H1 (cell line): ENCODE data around the gene AIFM3. TPM values are rescaled to one million over a fixed set of nuclear protein-coding genes. Genes with fewer than 3 reads are reported as not detected.

ENCODE experiments used
- CTCF ChIA-PET: fragments of 300-600 bp; sonication (Branson Sonifier 250); formaldehyde crosslinking; loops from one replicate; lab custom pipeline; 2021; ENCODE audit not compliant: partially characterized antibody; lab: Charles Lee
- POLR2A ChIA-PET: fragments of 300-600 bp; sonication (Branson Sonifier 250); formaldehyde crosslinking; loops from one replicate; lab custom pipeline; 2021; ENCODE audit warnings: inconsistent platforms; ENCODE audit not compliant: partially characterized antibody; lab: Charles Lee
- DNase-seq, 2 experiments: peaks; one replicate each; pipeline versions ENCODE4 v3.0.0 to v3.0.0-alpha.2; 2010 to 2022; ENCODE audit warnings: low spot score in 2 of 2, low read depth in 1 of 2, mixed read lengths in 1 of 2
- FAIRE-seq: peaks from 2 replicates; lab custom pipeline; 2011; peaks lifted over from hg19 to GRCh38; lab: Jason Lieb, UNC
- H2AFZ ChIP-seq: 2 replicates; pipeline ENCODE4 v1.8.1; 2012; ENCODE audit warnings: low read length, inconsistent platforms
- H2AK5ac ChIP-seq: 2 replicates; pipeline ENCODE4 v1.6.1; 2013; ENCODE audit warnings: low read depth, low read length
- H2BK120ac ChIP-seq: replicated peaks from 2 replicates; pipeline ENCODE3; 2013; ENCODE audit warnings: low read depth, low read length, inconsistent platforms
- H2BK12ac ChIP-seq: 2 replicates; pipeline ENCODE4 v1.6.1; 2013; ENCODE audit warnings: low read depth, low read length
- H2BK15ac ChIP-seq: 2 replicates; pipeline ENCODE4 v1.6.1; 2013; ENCODE audit warnings: low read length
- H2BK20ac ChIP-seq: 2 replicates; pipeline ENCODE4 v1.6.1; 2013; ENCODE audit warnings: low read length
- H2BK5ac ChIP-seq: 2 replicates; pipeline ENCODE4 v1.6.1; 2013; ENCODE audit warnings: low read depth, low read length
- H3K14ac ChIP-seq: 2 replicates; pipeline ENCODE4 v1.6.1; 2013; ENCODE audit warnings: inconsistent platforms; ENCODE audit not compliant: insufficient read length
- H3K18ac ChIP-seq: 2 replicates; pipeline ENCODE4 v1.6.1; 2013; ENCODE audit warnings: low read length; ENCODE audit errors: extremely low read depth
- H3K23ac ChIP-seq: 2 replicates; pipeline ENCODE4 v1.6.1; 2013; ENCODE audit warnings: inconsistent platforms; ENCODE audit not compliant: insufficient read length
- H3K23me2 ChIP-seq: 2 replicates; pipeline ENCODE4 v1.6.1; 2013; ENCODE audit warnings: low read depth, low read length
- H3K27ac ChIP-seq: 2 replicates; pipeline ENCODE4 v1.6.1; 2011; ENCODE audit warnings: low read depth, low read length, inconsistent platforms
- H3K27me3 ChIP-seq, 4 experiments: replicated peaks in 1 of 4; 1 replicate in 1 of 4; 2 replicates in 3 of 4; pipeline versions ENCODE4 v1.6.1 to v1.8.1; 2011 to 2013; ENCODE audit warnings: low read length in 3 of 4, mild to moderate bottlenecking in 3 of 4, inconsistent platforms in 2 of 4, mixed read lengths in 2 of 4, moderate library complexity in 1 of 4; ENCODE audit not compliant: control insufficient read depth in 3 of 4, insufficient read depth in 3 of 4; ENCODE audit errors: extremely low read depth in 1 of 4
- H3K36me3 ChIP-seq, 4 experiments: 2 replicates each; pipeline versions ENCODE4 v1.6.1 to v1.8.1; 2011 to 2013; ENCODE audit warnings: mild to moderate bottlenecking in 4 of 4, low read length in 3 of 4, moderate library complexity in 2 of 4, control low read depth in 1 of 4, inconsistent platforms in 1 of 4; ENCODE audit not compliant: insufficient read depth in 4 of 4, control insufficient read depth in 2 of 4
- H3K4ac ChIP-seq: replicated peaks from 2 replicates; pipeline ENCODE3; 2013; ENCODE audit warnings: low read length, low read depth, mixed read lengths, inconsistent platforms; ENCODE audit not compliant: insufficient read length
- H3K4me1 ChIP-seq, 4 experiments: replicated peaks in 1 of 4; 1 replicate in 1 of 4; 2 replicates in 3 of 4; pipeline versions ENCODE4 v1.6.1 to v1.8.1; 2011 to 2013; ENCODE audit warnings: low read length in 3 of 4, inconsistent platforms in 2 of 4, mixed read lengths in 1 of 4; ENCODE audit not compliant: insufficient read depth in 4 of 4, control insufficient read depth in 3 of 4
- H3K4me2 ChIP-seq, 2 experiments: 2 replicates each; pipeline versions ENCODE4 v1.6.1 to v1.8.1; 2011 to 2013; ENCODE audit warnings: low read depth in 2 of 2, low read length in 2 of 2, control low read depth in 1 of 2, inconsistent platforms in 1 of 2, mild to moderate bottlenecking in 1 of 2; ENCODE audit not compliant: insufficient read depth in 1 of 2
- H3K4me3 ChIP-seq, 4 experiments: fragments of 200-600, 300-600 bp in 1 of 4; sonication (generic), shearing (Covaris generic), sonication (Bioruptor Twin) in 1 of 4; 2 replicates each; pipeline versions ENCODE4 v1.5.1 to v1.8.1; 2011 to 2016; ENCODE audit warnings: low read length in 4 of 4, low read depth in 3 of 4, control low read depth in 2 of 4, inconsistent platforms in 2 of 4, mild to moderate bottlenecking in 2 of 4, mixed read lengths in 1 of 4, moderate library complexity in 1 of 4; ENCODE audit not compliant: insufficient read depth in 2 of 4; ENCODE audit errors: extremely low read depth in 1 of 4
- H3K56ac ChIP-seq: replicated peaks from 2 replicates; pipeline ENCODE3; 2013; ENCODE audit warnings: low read depth, mild to moderate bottlenecking, mixed read lengths, low read length, inconsistent platforms; ENCODE audit not compliant: insufficient read length
- H3K79me1 ChIP-seq: 2 replicates; pipeline ENCODE4 v1.6.1; 2013; ENCODE audit warnings: low read depth, low read length, control low read depth
- H3K79me2 ChIP-seq, 2 experiments: 2 replicates each; pipeline versions ENCODE4 v1.6.1 to v1.8.1; 2012 to 2013; ENCODE audit warnings: low read length in 2 of 2, mild to moderate bottlenecking in 2 of 2, inconsistent platforms in 1 of 2; ENCODE audit not compliant: insufficient read depth in 2 of 2, control insufficient read depth in 1 of 2
- H3K9ac ChIP-seq, 4 experiments: replicated peaks in 1 of 4; 1 replicate in 1 of 4; 2 replicates in 3 of 4; pipeline versions ENCODE4 v1.6.1 to v1.8.1; 2011 to 2013; ENCODE audit warnings: low read depth in 3 of 4, low read length in 3 of 4, control low read depth in 2 of 4, mild to moderate bottlenecking in 2 of 4, moderate library complexity in 2 of 4, inconsistent platforms in 1 of 4; ENCODE audit errors: extremely low read depth in 1 of 4
- H3K9me3 ChIP-seq, 2 experiments: 2 replicates each; pipeline versions ENCODE4 v1.6.1 to v1.8.1; 2012 to 2013; ENCODE audit warnings: mild to moderate bottlenecking in 2 of 2, moderate library complexity in 2 of 2, control low read depth in 1 of 2, inconsistent platforms in 1 of 2, low read depth in 1 of 2, low read length in 1 of 2, mixed read lengths in 1 of 2; ENCODE audit not compliant: insufficient read depth in 2 of 2
- H4K20me1 ChIP-seq, 2 experiments: replicated peaks in 1 of 2; 2 replicates each; pipeline versions ENCODE3 to v1.8.1; 2011 to 2013; ENCODE audit warnings: inconsistent platforms in 2 of 2, low read length in 2 of 2, mild to moderate bottlenecking in 1 of 2; ENCODE audit not compliant: insufficient read depth in 2 of 2, control insufficient read depth in 1 of 2
- H4K5ac ChIP-seq: 2 replicates; pipeline ENCODE4 v1.6.1; 2013; ENCODE audit warnings: low read length, low read depth, mixed read lengths, inconsistent platforms; ENCODE audit not compliant: insufficient read length
- H4K8ac ChIP-seq: 2 replicates; pipeline ENCODE4 v1.8.0; 2013; ENCODE audit warnings: mild to moderate bottlenecking, moderate library complexity, low read length, inconsistent platforms; ENCODE audit not compliant: insufficient read depth; ENCODE audit errors: extremely low read depth
- H4K91ac ChIP-seq: replicated peaks from 2 replicates; pipeline ENCODE3; 2013; ENCODE audit warnings: low read length, mixed read lengths, inconsistent platforms; ENCODE audit not compliant: insufficient read length
- CBX5 ChIP-seq: fragments of 300-800, 300-1000 bp; sonication (generic); IDR thresholded peaks from 2 replicates; pipeline ENCODE4 v1.7.1; 2016; ENCODE audit warnings: antibody characterized with exemption, low read length, low read depth
- EZH2 ChIP-seq: fragments of 200-600 bp; sonication (generic); IDR thresholded peaks from 2 replicates; pipeline ENCODE4 v1.7.1; 2012; ENCODE audit warnings: low read depth, mild to moderate bottlenecking, moderate library complexity, low read length, inconsistent platforms; ENCODE audit not compliant: severe bottlenecking
- GABPA ChIP-seq: IDR thresholded peaks from 2 replicates; pipeline ENCODE4 v1.6.1; 2011; ENCODE audit warnings: mild to moderate bottlenecking, low read length, moderate library complexity, borderline replicate concordance; ENCODE audit not compliant: insufficient read depth
- GTF2F1 ChIP-seq: IDR thresholded peaks from 2 replicates; pipeline ENCODE4 v1.6.1; 2012; ENCODE audit warnings: low read depth, low read length, improper control_type of control experiment, borderline replicate concordance
- KDM1A ChIP-seq: fragments of 200-600, 300-600 bp; sonication (generic); IDR thresholded peaks from 2 replicates; pipeline ENCODE4 v1.7.1; 2016; ENCODE audit warnings: mild to moderate bottlenecking, low read length, borderline replicate concordance
- PHF8 ChIP-seq: fragments of 200-600 bp; sonication (generic); conservative IDR thresholded peaks from 2 replicates; pipeline ENCODE4 v1.7.1; 2012; ENCODE audit warnings: low read depth, mild to moderate bottlenecking, inconsistent platforms, low read length, moderate library complexity
- RBBP5 ChIP-seq: IDR thresholded peaks from 2 replicates; pipeline ENCODE4 v1.7.1; 2012; ENCODE audit warnings: low read depth, mild to moderate bottlenecking, inconsistent platforms, low read length, moderate library complexity, borderline replicate concordance
- RXRA ChIP-seq: IDR thresholded peaks from 2 replicates; pipeline ENCODE4 v1.6.1; 2011; ENCODE audit warnings: low read depth, mild to moderate bottlenecking, low read length, moderate library complexity; ENCODE audit not compliant: insufficient read depth
- TAF7 ChIP-seq: optimal IDR thresholded peaks from 2 replicates; pipeline ENCODE3; 2011; ENCODE audit warnings: low read depth, mild to moderate bottlenecking, inconsistent platforms, low read length, moderate library complexity, borderline replicate concordance
- WGBS, 2 experiments: shearing (Covaris generic) in 1 of 2; methylation state at CpG; one replicate each; pipeline versions ENCODE4 v1.1.6 to v1.1.7; 2013 to 2015; ENCODE audit warnings: low lambda C conversion rate in 2 of 2, mixed read lengths in 2 of 2, inconsistent platforms in 1 of 2, low coverage in 1 of 2, missing lambda C conversion rate in 1 of 2; ENCODE audit not compliant: insufficient replicate concordance in 2 of 2, insufficient coverage in 1 of 2, insufficient read length in 1 of 2; ENCODE audit errors: extremely low coverage in 1 of 2, missing lambda C conversion rate in 1 of 2; 5-methylcytosine and 5-hydroxymethylcytosine counted together
- polyA plus RNA-seq, 7 experiments: library from polyadenylated mRNA; depleted of rRNA in 3 of 7; stranded (reverse) in 5 of 7; unstranded in 2 of 7; fragments of >200 nt in 5 of 7; fragments of 200-250 nt in 2 of 7; gene quantifications; 1 replicate in 5 of 7; 2 replicates in 1 of 7; 4 replicates in 1 of 7; pipeline versions ENCODE4 v1.2.1 to v1.2.3, GENCODE V29; 2011 to 2013; ENCODE audit warnings: missing spikeins in 2 of 7, mixed read lengths in 2 of 7
- total RNA-seq: library from RNA; stranded (reverse); fragmentation: NEBNext Ultra II Directional; extraction: Animal tissue kit (Norgen Biotek cat#: 25700); gene quantifications from 2 replicates; pipeline ENCODE4 v1.2.1, GENCODE V29; 2021
- TF ChIP-seq, protein P1 (sequence below), 3 experiments: IDR thresholded peaks; 1 replicate in 2 of 3; 2 replicates in 1 of 3; pipeline versions ENCODE4 v1.5.1 to v1.6.1; 2011; ENCODE audit warnings: low read length in 3 of 3, mild to moderate bottlenecking in 3 of 3, inconsistent platforms in 2 of 3, low read depth in 1 of 3, moderate library complexity in 1 of 3; ENCODE audit not compliant: insufficient read depth in 1 of 3; ENCODE audit errors: control extremely low read depth in 1 of 3

Gene AIFM3
- total and polyA plus RNA-seq, 2 of the 8 experiments (the other 6 are each of a cell fraction or from before 2014, with no cell fraction given), result 0.86 to 1.4 TPM

- Histone ChIP-seq H2BK120ac (no peak overlapping the region), H3K14ac (no peak overlapping the region), H3K79me2 (no peaks in the 10 kb centered on the region), H3K23ac (no peak overlapping the region), H3K4me3 (no peak overlapping the region), H4K91ac (no peak overlapping the region), H3K4ac (peak overlapping the region; percentile 46), H4K20me1 (no peaks in the 10 kb centered on the region), H3K36me3 (no peaks in the 10 kb centered on the region), H3K27ac (no peak overlapping the region), H3K23me2 (peaks cover 9% of the 10 kb centered on the region; the same call in 1 of the 2 replicates), H2BK20ac (no peak overlapping the region; the same call in 1 of the 2 replicates), H3K27me3 (peaks cover 6 to 31% (median 26%) of the 10 kb centered on the region in 4 experiments), H3K79me1 (no peaks in the 10 kb centered on the region), H2BK12ac (no peak overlapping the region), H2BK5ac (no peak overlapping the region), H3K56ac (no peak overlapping the region), H2BK15ac (no peak overlapping the region; the same call in 1 of the 2 replicates), H3K4me1 (peaks cover 0 to 5% (median 3%) of the 10 kb centered on the region in 4 experiments; a peak in 3 of 7 replicates), H2AK5ac (no peak overlapping the region), H4K8ac (peak overlapping the region; percentile 79; the same call in 1 of the 2 replicates), H3K9ac (no peak overlapping the region), H3K18ac (no peak overlapping the region), H2AFZ (no peak overlapping the region), H3K4me2 (no peak overlapping the region), H4K5ac (no peak overlapping the region), H3K9me3 (no peaks in the 10 kb centered on the region)
- WGBS, 2 experiments, result 85% methylated on average over 11 of the region's 15 CpGs; no CpG with 5 or more reads in 1 of the 2 experiments
- no peak for DNase-seq
- POLR2A ChIA-PET, result interaction anchor here (0.6 kb wide), 1 partner anchor 33 kb away, joined by 3 read pairs; no protein-coding TSS in a partner anchor
- CTCF ChIA-PET, result interaction anchor here (1.0 to 1.5 kb wide), 2 partner anchors 9 to 15 kb away, joined by 4 read pairs; no protein-coding TSS in a partner anchor
- no peak for FAIRE-seq
- no peak for TF ChIP-seq RXRA
- no peak for TF ChIP-seq CBX5
- TF ChIP-seq PHF8, result no peak
- no peak for TF ChIP-seq EZH2
- TF ChIP-seq GABPA, result no peak
- TF ChIP-seq TAF7, result no peak
- TF ChIP-seq GTF2F1, result no peak
- no peak for TF ChIP-seq RBBP5
- TF ChIP-seq, protein P1, sequence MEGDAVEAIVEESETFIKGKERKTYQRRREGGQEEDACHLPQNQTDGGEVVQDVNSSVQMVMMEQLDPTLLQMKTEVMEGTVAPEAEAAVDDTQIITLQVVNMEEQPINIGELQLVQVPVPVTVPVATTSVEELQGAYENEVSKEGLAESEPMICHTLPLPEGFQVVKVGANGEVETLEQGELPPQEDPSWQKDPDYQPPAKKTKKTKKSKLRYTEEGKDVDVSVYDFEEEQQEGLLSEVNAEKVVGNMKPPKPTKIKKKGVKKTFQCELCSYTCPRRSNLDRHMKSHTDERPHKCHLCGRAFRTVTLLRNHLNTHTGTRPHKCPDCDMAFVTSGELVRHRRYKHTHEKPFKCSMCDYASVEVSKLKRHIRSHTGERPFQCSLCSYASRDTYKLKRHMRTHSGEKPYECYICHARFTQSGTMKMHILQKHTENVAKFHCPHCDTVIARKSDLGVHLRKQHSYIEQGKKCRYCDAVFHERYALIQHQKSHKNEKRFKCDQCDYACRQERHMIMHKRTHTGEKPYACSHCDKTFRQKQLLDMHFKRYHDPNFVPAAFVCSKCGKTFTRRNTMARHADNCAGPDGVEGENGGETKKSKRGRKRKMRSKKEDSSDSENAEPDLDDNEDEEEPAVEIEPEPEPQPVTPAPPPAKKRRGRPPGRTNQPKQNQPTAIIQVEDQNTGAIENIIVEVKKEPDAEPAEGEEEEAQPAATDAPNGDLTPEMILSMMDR (IDR thresholded peaks at IDR 0.05; ENCODE audit: control extremely low read depth in 1 of 3, insufficient read depth in 1 of 3, low read depth in 1 of 3, low read length in 3 of 3), result no peak
- no peak for TF ChIP-seq KDM1A
These were observed 63.0 kb downstream of the AIFM3 start for GRCh38 chr22:21030032-21030431.
